Thoracic aorta (tissue), 2 donors: ENCODE measurements around the gene IL23A. TPM values are rescaled to one million over a fixed set of nuclear protein-coding genes. Genes with fewer than 3 reads are reported as not detected.
"Not testable (repeated sequence)": the region's sequence is repeated elsewhere in the genome, so short reads cannot be mapped to it uniquely, and the experiment has no call there.

Experiments used
- ATAC-seq: fragments of 150-250 bp; one replicate; pipeline ENCODE4 v1.8.0; 2017; ENCODE audit warnings: low read depth; ENCODE audit not compliant: insufficient number of reproducible peaks, low FRiP score
- DNase-seq: peaks from one replicate; pipeline ENCODE4 v3.0.0-alpha.2; 2020; ENCODE audit warnings: low spot score
- H3K27ac ChIP-seq, 2 donors: fragments of 200-600 bp; sonication (generic); 1 replicate in 1 of 2; 2 replicates in 1 of 2; pipeline ENCODE4 v1.5.1; 2016; ENCODE audit warnings: mild to moderate bottlenecking in 2 of 2, moderate library complexity in 2 of 2
- H3K27me3 ChIP-seq: fragments of 200-600 bp; sonication (generic); replicated peaks from 2 replicates; pipeline ENCODE4 v1.6.0; 2016; ENCODE audit warnings: mild to moderate bottlenecking; ENCODE audit not compliant: insufficient read depth
- H3K36me3 ChIP-seq: fragments of 200-600 bp; sonication (generic); one replicate; pipeline ENCODE4 v1.5.1; 2016
- H3K4me1 ChIP-seq, 2 donors: fragments of 200-600 bp; sonication (generic); 1 replicate in 1 of 2; 2 replicates in 1 of 2; pipeline versions ENCODE4 v1.5.1 to v1.6.0; 2016; ENCODE audit warnings: low read depth in 2 of 2, mild to moderate bottlenecking in 1 of 2; ENCODE audit not compliant: control insufficient read depth in 1 of 2
- H3K4me3 ChIP-seq: fragments of 200-600 bp; sonication (generic); 2 replicates; pipeline ENCODE4 v1.5.1; 2016; ENCODE audit warnings: mild to moderate bottlenecking
- H3K9me3 ChIP-seq: fragments of 200-600 bp; sonication (generic); 2 replicates; pipeline ENCODE4 v1.5.1; 2016
- total RNA-seq, 2 donors: library from RNA; depleted of rRNA; stranded (reverse); fragments of >200 nt; gene quantifications; one replicate each; pipeline versions ENCODE4 v1.1.0 to v1.2.3, GENCODE V29; 2016
- TF ChIP-seq, protein P1 (sequence below): fragments of 200-600 bp; sonication (generic); IDR thresholded peaks from one replicate; pipeline ENCODE4 v1.5.1; 2019; ENCODE audit warnings: antibody characterized with exemption

Gene IL23A
- total RNA-seq, 2 donors from 2014 or later, result not detected

GRCh38 chr12:56339158-56339422, 406 bp downstream of the IL23A start:
- TF ChIP-seq, protein P1, sequence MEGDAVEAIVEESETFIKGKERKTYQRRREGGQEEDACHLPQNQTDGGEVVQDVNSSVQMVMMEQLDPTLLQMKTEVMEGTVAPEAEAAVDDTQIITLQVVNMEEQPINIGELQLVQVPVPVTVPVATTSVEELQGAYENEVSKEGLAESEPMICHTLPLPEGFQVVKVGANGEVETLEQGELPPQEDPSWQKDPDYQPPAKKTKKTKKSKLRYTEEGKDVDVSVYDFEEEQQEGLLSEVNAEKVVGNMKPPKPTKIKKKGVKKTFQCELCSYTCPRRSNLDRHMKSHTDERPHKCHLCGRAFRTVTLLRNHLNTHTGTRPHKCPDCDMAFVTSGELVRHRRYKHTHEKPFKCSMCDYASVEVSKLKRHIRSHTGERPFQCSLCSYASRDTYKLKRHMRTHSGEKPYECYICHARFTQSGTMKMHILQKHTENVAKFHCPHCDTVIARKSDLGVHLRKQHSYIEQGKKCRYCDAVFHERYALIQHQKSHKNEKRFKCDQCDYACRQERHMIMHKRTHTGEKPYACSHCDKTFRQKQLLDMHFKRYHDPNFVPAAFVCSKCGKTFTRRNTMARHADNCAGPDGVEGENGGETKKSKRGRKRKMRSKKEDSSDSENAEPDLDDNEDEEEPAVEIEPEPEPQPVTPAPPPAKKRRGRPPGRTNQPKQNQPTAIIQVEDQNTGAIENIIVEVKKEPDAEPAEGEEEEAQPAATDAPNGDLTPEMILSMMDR, result no peak
- Histone ChIP-seq H3K36me3 (peaks cover 13% of the 10 kb centered on the region), H3K4me1 (no peaks in the 10 kb centered on the region), H3K27me3 (no peaks in the 10 kb centered on the region), H3K9me3 (no peaks in the 10 kb centered on the region), H3K27ac (no peak overlapping the region), H3K4me3 (no peak overlapping the region)
- DNase-seq (no peak), ATAC-seq (no peak)

DNA sequence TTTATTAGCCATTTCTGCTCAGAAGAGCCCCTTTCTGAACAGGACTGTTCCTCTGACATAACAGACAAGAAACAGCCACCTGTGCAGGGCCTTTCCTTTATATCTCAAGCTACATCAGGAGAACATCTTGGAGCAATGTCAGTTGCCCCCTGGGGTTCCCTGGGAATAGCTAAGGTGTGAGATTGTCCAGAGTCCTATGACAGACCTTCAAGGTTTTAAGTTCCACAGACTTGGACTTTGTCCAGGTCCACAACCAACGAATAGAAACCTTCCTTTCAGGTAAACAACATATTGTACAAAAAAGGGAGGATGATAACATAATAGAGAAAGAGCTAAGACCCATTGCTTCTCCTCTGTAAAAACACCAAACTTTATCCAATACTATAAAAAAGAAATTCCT, 2.9 kb downstream of the IL23A start:
- Histone ChIP-seq H3K27ac (no peak overlapping the region), H3K27me3 (no peaks in the 10 kb centered on the region), H3K36me3 (peaks cover 27% of the 10 kb centered on the region), H3K4me3 (no peak overlapping the region), H3K9me3 (no peaks in the 10 kb centered on the region), H3K4me1 (no peaks in the 10 kb centered on the region)
- ATAC-seq (no peak), DNase-seq (no peak)
- TF ChIP-seq, protein P1, result no peak

DNA sequence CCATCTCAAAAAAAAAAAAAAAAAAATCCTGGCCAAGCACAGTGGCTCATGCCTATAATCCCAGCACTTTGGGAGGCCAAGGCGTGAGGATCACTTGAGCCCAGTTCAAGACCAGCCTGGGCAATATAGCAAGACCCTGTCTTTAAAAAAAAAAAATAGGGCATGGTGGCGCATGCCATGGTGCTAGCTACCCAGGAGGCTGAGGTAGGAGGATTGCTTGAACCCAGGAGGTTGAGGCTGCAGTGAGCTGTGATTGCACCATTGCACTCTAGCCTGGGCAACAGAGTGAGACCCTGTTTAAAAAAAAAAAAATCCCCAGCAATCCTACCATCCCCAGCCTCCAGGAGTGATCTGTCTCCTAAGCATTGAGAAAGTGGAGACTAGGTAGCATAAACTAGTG, 3.6 kb downstream of the IL23A start:
- H3K27ac ChIP-seq, DNase-seq, H3K27me3 ChIP-seq, H3K9me3 ChIP-seq, ATAC-seq, H3K4me1 ChIP-seq, H3K4me3 ChIP-seq: not testable (repeated sequence)
- peaks cover 32% of the 10 kb centered on the region for H3K36me3 ChIP-seq

- TF ChIP-seq, protein P1, result no peak
- Histone ChIP-seq H3K36me3 (peaks cover 72% of the 10 kb centered on the region), H3K27me3 (no peaks in the 10 kb centered on the region), H3K9me3 (no peaks in the 10 kb centered on the region), H3K4me1 (no peaks in the 10 kb centered on the region), H3K27ac (no peak overlapping the region), H3K4me3 (no peak overlapping the region)
- DNase-seq (no peak), ATAC-seq (no peak)
These were observed 8.0 kb downstream of the IL23A start for GRCh38 chr12:56346675-56347074.

GRCh38 chr12:56347255-56347654, 8.6 kb downstream of the IL23A start:
- H3K27ac ChIP-seq, DNase-seq, ATAC-seq, H3K27me3 ChIP-seq, H3K9me3 ChIP-seq, H3K4me1 ChIP-seq, H3K4me3 ChIP-seq: not testable (repeated sequence)
- H3K36me3 ChIP-seq, result peaks cover 74% of the 10 kb centered on the region

- no peaks in the 10 kb centered on the region for H3K9me3 ChIP-seq
- H3K36me3 ChIP-seq, result peaks cover 72% of the 10 kb centered on the region
- no peaks in the 10 kb centered on the region for H3K27me3 ChIP-seq
- TF ChIP-seq, protein P1, result no peak
- no peak for DNase-seq
- H3K27ac ChIP-seq, result no peak overlapping the region
- no peaks in the 10 kb centered on the region for H3K4me1 ChIP-seq
- no peak overlapping the region for H3K4me3 ChIP-seq
- no peak for ATAC-seq
These were observed 10.1 kb downstream of the IL23A start for GRCh38 chr12:56348776-56349175.
